Right lobe of liver (tissue), 4 donors: ENCODE data around the gene CALCR.

Experiments used
- CTCF ChIP-seq, 4 donors: fragments of 200-600 bp in 3 of 4; fragments of 450-650 bp in 1 of 4; IDR thresholded peaks; one replicate each; pipeline versions ENCODE4 v1.5.1 to v1.8.0; 2016 to 2022; ENCODE audit warnings: antibody characterized with exemption in 4 of 4, mild to moderate bottlenecking in 2 of 4
- POLR2A ChIP-seq: fragments of 450-650 bp; IDR thresholded peaks from one replicate; pipeline ENCODE4 v1.6.1; 2017; ENCODE audit warnings: antibody characterized with exemption, mild to moderate bottlenecking
- donor health status: DM: no; HTN: no; CAD: no.
- donor health status: DM: no; HTN: no; CAD: no.
- donor health status: DM: no; HTN: yes; CAD: no.

DNA sequence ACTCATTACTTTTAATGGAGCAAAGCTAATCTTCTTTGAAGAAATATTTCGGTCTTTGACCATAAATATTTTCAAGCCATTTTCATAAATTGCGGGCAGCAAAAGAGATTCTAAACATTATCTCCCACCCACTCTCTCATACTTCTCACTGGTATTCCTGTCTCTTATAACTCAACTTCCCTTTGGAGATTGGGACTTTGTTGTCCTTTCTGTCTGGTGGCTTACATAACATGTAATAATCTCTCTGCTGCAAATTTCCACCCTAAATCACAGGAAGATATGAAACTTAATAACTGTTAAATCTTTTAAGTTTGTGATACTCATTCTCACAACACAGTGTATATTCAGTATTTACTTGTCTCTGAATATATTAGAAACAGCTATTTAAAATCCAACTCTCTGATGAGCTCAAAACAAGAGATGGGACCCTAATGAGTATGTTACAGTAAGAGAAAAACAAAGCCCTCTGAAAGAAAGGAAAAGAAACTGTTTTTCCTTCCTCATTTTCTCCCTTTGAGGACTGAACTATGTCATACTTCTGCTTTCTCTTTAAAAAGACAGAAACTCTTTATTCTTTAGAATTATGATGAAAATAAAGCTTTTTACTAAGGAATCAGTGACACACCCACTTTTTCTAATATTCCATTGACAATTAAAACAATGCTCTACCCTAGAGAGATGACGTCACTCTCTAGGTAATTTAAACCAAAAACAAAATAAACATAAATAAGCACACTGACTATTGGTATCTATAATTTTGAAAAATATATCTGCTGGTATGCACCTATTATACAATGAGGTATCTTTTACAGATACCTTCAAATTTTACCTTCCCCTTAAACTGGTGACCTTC lies 14.7 kb downstream of the CALCR start:
- TF ChIP-seq CTCF (IDR thresholded peaks at IDR 0.05) (no peak), POLR2A (no peak)
